ENCODE measurements around the gene MINK1. TPM values are rescaled to one million over a fixed set of nuclear protein-coding genes. Genes with fewer than 3 reads are reported as not detected.
A peak's percentile ranks its signal among the peaks of the same experiment; 100 is the strongest.

The MINK1 gene
- polyA plus RNA-seq, 1 experiment = 69.1 TPM

GRCh38 chr17:4928881-4929280 lies 95.7 kb downstream of the MINK1 start:
- Histone ChIP-seq H3K36me3 (ENCODE audit: control insufficient read depth, insufficient read depth, low read length) (no peaks in the 10 kb centered on the region), H3K27me3 (ENCODE audit: control insufficient read depth, insufficient read depth, low read length) (no peaks in the 10 kb centered on the region), H3K4me3 (ENCODE audit: low read depth, low read length) (no peak overlapping the region)
- ChIA-PET POLR2A (no interaction called here), CTCF (interaction anchor here (1.0 kb wide), 1 partner anchor 134 kb away, joined by 3 read pairs; no protein-coding TSS in a partner anchor)
- DNase-seq (ENCODE audit: low read depth) = no peak
- no peak for TF ChIP-seq CTCF (IDR thresholded peaks at IDR 0.05; ENCODE audit: insufficient read depth, low read depth, low read length)

- CTCF ChIA-PET = interaction anchor here (0.8 kb wide), 1 partner anchor 29 kb away, joined by 3 read pairs; the partner anchor contains the start of gene CHRNE
- TF ChIP-seq CTCF (IDR thresholded peaks at IDR 0.05; ENCODE audit: insufficient read depth, low read depth, low read length) = no peak
- Histone ChIP-seq H3K4me3 (ENCODE audit: low read depth, low read length) (no peak within 1 kb of the TSS), H3K36me3 (ENCODE audit: control insufficient read depth, insufficient read depth, low read length) (peaks cover 7% of the 10 kb centered on the region), H3K27me3 (ENCODE audit: control insufficient read depth, insufficient read depth, low read length) (no peaks in the 10 kb centered on the region)
- POLR2A ChIA-PET = no interaction called here
- DNase-seq (ENCODE audit: low read depth) = no peak
These were observed 98.8 kb downstream of the MINK1 start, which contains the start of gene GP1BA for GRCh38 chr17:4931963-4932362. Gene GP1BA (plus strand): TSS chr17:4932277. CDS start chr17:4932605, 328 bp downstream.

- no peak for TF ChIP-seq CTCF (IDR thresholded peaks at IDR 0.05; ENCODE audit: insufficient read depth, low read depth, low read length)
- ChIA-PET POLR2A (no interaction called here), CTCF (interaction anchor here (0.8 kb wide), 1 partner anchor 30 kb away, joined by 3 read pairs; the partner anchor contains the start of gene CHRNE)
- no peak for DNase-seq (ENCODE audit: low read depth)
- no peaks in the 10 kb centered on the region for H3K27me3 ChIP-seq (ENCODE audit: control insufficient read depth, insufficient read depth, low read length)
- H3K36me3 ChIP-seq (ENCODE audit: control insufficient read depth, insufficient read depth, low read length) = peaks cover 10% of the 10 kb centered on the region
- H3K4me3 ChIP-seq (ENCODE audit: low read depth, low read length) = no peak overlapping the region
These were observed 99.6 kb downstream of the MINK1 start for GRCh38 chr17:4932756-4933155.

- Histone ChIP-seq H3K27me3 (ENCODE audit: control insufficient read depth, insufficient read depth, low read length) (no peaks in the 10 kb centered on the region), H3K36me3 (ENCODE audit: control insufficient read depth, insufficient read depth, low read length) (peaks cover 14% of the 10 kb centered on the region), H3K4me3 (ENCODE audit: low read depth, low read length) (no peak overlapping the region)
- ChIA-PET POLR2A (interaction anchor here (1.0 kb wide), 1 partner anchor 33 kb away, joined by 4 read pairs; the partner anchor contains the start of gene SPAG7), CTCF (interaction anchor here (0.6 to 1.3 kb wide), 4 partner anchors 10 to 34 kb away, joined by 3 to 9 read pairs (median 4); partner anchors contain the start of gene SPAG7)
- TF ChIP-seq CTCF (IDR thresholded peaks at IDR 0.05; ENCODE audit: insufficient read depth, low read depth, low read length) = no peak
- DNase-seq (ENCODE audit: low read depth) = no peak
These were observed 100.5 kb downstream of the MINK1 start for GRCh38 chr17:4933646-4934045.

- H3K36me3 ChIP-seq (ENCODE audit: control insufficient read depth, insufficient read depth, low read length) = peaks cover 14% of the 10 kb centered on the region
- TF ChIP-seq CTCF (IDR thresholded peaks at IDR 0.05; ENCODE audit: insufficient read depth, low read depth, low read length) = peak; percentile 54
- DNase-seq (ENCODE audit: low read depth) = no peak
- H3K27me3 ChIP-seq (ENCODE audit: control insufficient read depth, insufficient read depth, low read length) = no peaks in the 10 kb centered on the region
- ChIA-PET CTCF (interaction anchor here (0.6 to 1.3 kb wide), 4 partner anchors 11 to 33 kb away, joined by 3 to 9 read pairs (median 4); partner anchors contain the start of gene SPAG7), POLR2A (interaction anchor here (1.0 kb wide), 1 partner anchor 33 kb away, joined by 4 read pairs; the partner anchor contains the start of gene SPAG7)
- H3K4me3 ChIP-seq (ENCODE audit: low read depth, low read length) = no peak overlapping the region
These were observed 101.2 kb downstream of the MINK1 start for GRCh38 chr17:4934173-4934979.
